Cardiac muscle cell (in vitro differentiated cells and primary cell): ENCODE results near the gene PPP1CA. TPM values are rescaled to one million over a fixed set of nuclear protein-coding genes. Genes with fewer than 3 reads are reported as not detected.

ENCODE experiments used
- DNase-seq, 2 donors: peaks; one replicate each; pipeline versions ENCODE4 v3.0.0 to v3.0.0-alpha.2; 2010 to 2017; ENCODE audit warnings: low read depth in 1 of 2, low spot score in 1 of 2
- H3K27ac ChIP-seq: fragments of 200-600 bp; sonication (generic); 2 replicates; pipeline ENCODE4 v1.5.1; 2016
- H3K27me3 ChIP-seq: fragments of 200-600 bp; sonication (generic); 2 replicates; pipeline ENCODE4 v1.6.0; 2016; ENCODE audit warnings: control low read depth
- H3K36me3 ChIP-seq: fragments of 200-600 bp; sonication (generic); 2 replicates; pipeline ENCODE4 v1.5.1; 2016; ENCODE audit warnings: control low read depth
- H3K4me1 ChIP-seq: fragments of 200-600 bp; sonication (generic); 2 replicates; pipeline ENCODE4 v1.8.1; 2017; ENCODE audit warnings: low read depth, mild to moderate bottlenecking, mixed run types
- H3K4me3 ChIP-seq: fragments of 200-600 bp; sonication (generic); 2 replicates; pipeline ENCODE4 v1.5.1; 2016; ENCODE audit warnings: mild to moderate bottlenecking
- H3K9me3 ChIP-seq: fragments of 200-600 bp; sonication (generic); 2 replicates; pipeline ENCODE4 v1.5.1; 2017; ENCODE audit warnings: low read depth, mild to moderate bottlenecking, control low read depth
- polyA plus RNA-seq: library from polyadenylated mRNA; unstranded; fragments of >200 nt; fragmentation: Nextera tagmentation; extraction: Ambion mirVana; gene quantifications from 2 replicates; pipeline ENCODE4 v1.2.1, GENCODE V29; 2016
- total RNA-seq: library from RNA; depleted of rRNA; stranded (reverse); fragments of >200 nt; gene quantifications from 2 replicates; pipeline ENCODE4 v1.2.3, GENCODE V29; 2016
- TF ChIP-seq, protein P1 (sequence below): IDR thresholded peaks from 2 replicates; pipeline ENCODE4 v1.5.1; 2012; ENCODE audit warnings: low read depth, mild to moderate bottlenecking, low read length

The PPP1CA gene
- total and polyA plus RNA-seq, 2 experiments from 2014 or later: 142 to 235 TPM

DNA sequence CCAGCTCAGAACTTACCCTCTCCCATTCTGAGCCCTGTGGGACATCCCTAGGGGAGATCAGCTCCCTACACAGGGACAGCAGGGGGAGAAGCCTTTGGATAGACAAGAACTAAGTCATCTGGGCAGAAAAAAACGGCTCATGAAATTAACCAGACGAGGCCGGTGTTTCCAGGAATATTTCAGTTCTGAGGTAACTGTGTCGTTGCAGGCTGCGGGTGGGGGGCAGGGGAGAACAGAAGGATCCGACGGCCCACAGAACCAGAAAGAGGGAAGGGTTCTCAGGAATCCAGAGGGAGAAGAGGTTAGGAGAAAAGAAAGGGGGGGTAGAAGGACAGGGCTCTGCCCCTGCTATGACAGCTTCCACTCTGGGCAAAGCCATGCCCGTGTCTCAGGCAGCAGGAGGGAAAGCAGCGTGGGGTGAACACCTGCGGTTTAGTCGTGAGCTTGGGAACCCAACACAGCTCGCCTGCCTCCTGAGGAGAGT is 31.8 kb downstream of the PPP1CA start:
- Histone ChIP-seq H3K4me3 (no peak overlapping the region), H3K9me3 (no peaks in the 10 kb centered on the region), H3K36me3 (no peaks in the 10 kb centered on the region), H3K4me1 (peaks cover 7% of the 10 kb centered on the region), H3K27ac (no peak overlapping the region), H3K27me3 (peaks cover 11% of the 10 kb centered on the region)
- TF ChIP-seq, protein P1, sequence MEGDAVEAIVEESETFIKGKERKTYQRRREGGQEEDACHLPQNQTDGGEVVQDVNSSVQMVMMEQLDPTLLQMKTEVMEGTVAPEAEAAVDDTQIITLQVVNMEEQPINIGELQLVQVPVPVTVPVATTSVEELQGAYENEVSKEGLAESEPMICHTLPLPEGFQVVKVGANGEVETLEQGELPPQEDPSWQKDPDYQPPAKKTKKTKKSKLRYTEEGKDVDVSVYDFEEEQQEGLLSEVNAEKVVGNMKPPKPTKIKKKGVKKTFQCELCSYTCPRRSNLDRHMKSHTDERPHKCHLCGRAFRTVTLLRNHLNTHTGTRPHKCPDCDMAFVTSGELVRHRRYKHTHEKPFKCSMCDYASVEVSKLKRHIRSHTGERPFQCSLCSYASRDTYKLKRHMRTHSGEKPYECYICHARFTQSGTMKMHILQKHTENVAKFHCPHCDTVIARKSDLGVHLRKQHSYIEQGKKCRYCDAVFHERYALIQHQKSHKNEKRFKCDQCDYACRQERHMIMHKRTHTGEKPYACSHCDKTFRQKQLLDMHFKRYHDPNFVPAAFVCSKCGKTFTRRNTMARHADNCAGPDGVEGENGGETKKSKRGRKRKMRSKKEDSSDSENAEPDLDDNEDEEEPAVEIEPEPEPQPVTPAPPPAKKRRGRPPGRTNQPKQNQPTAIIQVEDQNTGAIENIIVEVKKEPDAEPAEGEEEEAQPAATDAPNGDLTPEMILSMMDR: no peak
- no peak for DNase-seq

DNA sequence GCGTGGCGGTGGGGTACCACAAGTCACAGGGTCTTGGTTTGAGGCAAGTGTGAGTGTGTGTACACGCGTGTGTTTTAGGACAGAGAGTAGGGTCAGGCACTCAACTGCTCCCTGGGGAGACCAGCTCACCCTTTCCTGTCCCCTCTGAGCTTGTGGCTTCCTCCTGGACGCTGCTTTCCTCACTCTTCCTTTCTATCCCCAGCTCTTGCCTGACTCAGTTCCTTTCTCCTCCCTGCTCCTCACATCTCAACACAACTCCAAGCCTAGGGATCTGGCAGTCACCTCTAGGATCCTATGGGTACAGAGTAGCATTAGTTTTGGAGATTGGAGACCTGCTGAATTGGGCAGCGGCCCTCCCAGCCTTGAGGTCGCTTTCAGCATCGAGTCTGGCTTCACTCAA is 32.4 kb downstream of the PPP1CA start:
- Histone ChIP-seq H3K9me3 (no peaks in the 10 kb centered on the region), H3K4me3 (no peak overlapping the region), H3K27me3 (peaks cover 5% of the 10 kb centered on the region), H3K36me3 (no peaks in the 10 kb centered on the region), H3K27ac (no peak overlapping the region), H3K4me1 (peaks cover 7% of the 10 kb centered on the region)
- TF ChIP-seq, protein P1: no peak
- DNase-seq: no peak

DNA sequence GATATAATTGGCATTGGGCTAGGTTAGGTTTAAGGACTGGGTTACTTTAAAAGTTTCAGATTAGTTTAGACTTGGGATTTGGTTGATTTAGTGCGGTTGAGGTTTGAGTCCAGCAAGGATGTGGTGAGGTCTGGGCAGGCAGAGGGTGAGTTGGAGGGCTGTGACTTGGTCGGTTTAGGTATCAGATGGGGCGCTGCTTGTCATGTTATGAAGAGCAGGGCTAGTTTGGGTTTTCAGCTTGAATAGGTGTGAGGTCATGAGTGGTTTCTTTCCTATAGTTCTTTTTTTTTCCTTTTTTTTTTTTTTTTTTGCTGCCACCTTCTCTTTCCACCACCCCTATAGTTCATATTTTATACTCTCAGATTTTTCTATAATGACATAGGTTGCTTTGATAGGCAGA is 33.0 kb downstream of the PPP1CA start:
- Histone ChIP-seq H3K9me3 (no peaks in the 10 kb centered on the region), H3K36me3 (no peaks in the 10 kb centered on the region), H3K27ac (no peak overlapping the region), H3K27me3 (no peaks in the 10 kb centered on the region), H3K4me3 (no peak overlapping the region), H3K4me1 (peaks cover 2% of the 10 kb centered on the region)
- TF ChIP-seq, protein P1: no peak
- DNase-seq: no peak

- no peak for DNase-seq
- Histone ChIP-seq H3K4me1 (no peaks in the 10 kb centered on the region), H3K27me3 (no peaks in the 10 kb centered on the region), H3K9me3 (no peaks in the 10 kb centered on the region), H3K27ac (no peak overlapping the region), H3K36me3 (no peaks in the 10 kb centered on the region), H3K4me3 (no peak overlapping the region)
- TF ChIP-seq, protein P1: no peak
These were observed 33.9 kb downstream of the PPP1CA start for GRCh38 chr11:67367761-67368227.

DNA sequence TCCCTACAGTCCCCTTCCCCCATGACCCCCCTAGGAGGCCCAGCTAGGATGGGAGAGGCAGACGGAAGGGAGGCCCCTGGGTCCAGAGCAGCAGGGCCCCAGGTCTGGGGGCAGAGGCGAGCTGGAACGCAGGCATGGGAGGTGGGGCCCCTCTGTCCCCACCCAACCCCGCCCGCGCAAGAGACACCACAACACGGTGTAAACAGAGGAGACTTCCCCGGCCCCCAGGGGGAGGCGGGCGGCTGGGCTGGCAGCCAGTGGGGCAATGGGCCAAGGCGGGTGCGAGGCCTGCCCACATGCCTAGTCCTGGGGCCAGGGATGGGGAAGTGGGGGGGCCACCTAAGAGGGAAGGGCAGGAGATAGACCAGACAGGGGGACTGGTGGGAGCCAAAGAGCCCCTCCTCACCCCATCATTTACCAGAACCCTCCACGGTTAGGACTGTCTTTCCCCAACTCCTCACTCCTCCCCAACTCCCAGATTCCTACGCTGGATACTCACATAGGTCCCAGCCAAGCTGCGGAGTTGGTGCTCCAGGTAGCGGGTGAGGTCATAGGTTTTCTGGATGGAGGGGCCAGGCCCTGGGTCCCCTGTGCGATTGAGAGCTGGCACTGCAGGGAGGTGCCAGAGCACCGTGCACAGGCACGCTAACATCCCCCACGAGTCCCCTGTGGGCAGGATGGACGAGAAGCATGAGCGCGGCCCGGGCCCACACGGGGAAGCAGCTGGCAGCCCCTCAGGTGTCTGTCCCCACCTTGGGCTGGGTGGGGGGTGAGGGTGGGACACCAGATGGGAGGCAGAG is 34.5 kb downstream of the PPP1CA start:
- Histone ChIP-seq H3K9me3 (no peaks in the 10 kb centered on the region), H3K36me3 (no peaks in the 10 kb centered on the region), H3K27ac (no peak overlapping the region), H3K4me1 (no peaks in the 10 kb centered on the region), H3K27me3 (no peaks in the 10 kb centered on the region), H3K4me3 (no peak overlapping the region)
- DNase-seq: peak in 1 of 2 donors; percentile 61
- TF ChIP-seq, protein P1: no peak
